Liver (tissue), 9 donors: Measurements from ENCODE around the gene ST8SIA6. TPM values are rescaled to one million over a fixed set of nuclear protein-coding genes. Genes with fewer than 3 reads are reported as not detected.

Experiments
- DNase-seq: peaks from one replicate; pipeline ENCODE4 v3.0.0-alpha.2; 2017; ENCODE audit warnings: low spot score
- H3K27ac ChIP-seq, 2 donors: one replicate each; pipeline ENCODE4 v1.7.0; 2013; ENCODE audit warnings: inconsistent platforms in 2 of 2, low read length in 2 of 2, control low read depth in 1 of 2, low read depth in 1 of 2, mild to moderate bottlenecking in 1 of 2
- H3K27me3 ChIP-seq, 4 donors: one replicate each; pipeline versions ENCODE4 v1.6.1 to v1.7.0; 2013; ENCODE audit warnings: low read length in 3 of 4, inconsistent platforms in 1 of 4, mild to moderate bottlenecking in 1 of 4, moderate library complexity in 1 of 4; ENCODE audit not compliant: control insufficient read depth in 4 of 4, insufficient read depth in 4 of 4
- H3K36me3 ChIP-seq, 4 donors: one replicate each; pipeline versions ENCODE4 v1.6.1 to v1.7.0; 2013; ENCODE audit warnings: low read length in 3 of 4, mild to moderate bottlenecking in 3 of 4, low read depth in 1 of 4, moderate library complexity in 1 of 4; ENCODE audit not compliant: control insufficient read depth in 4 of 4, insufficient read depth in 3 of 4
- H3K4me1 ChIP-seq, 4 donors: one replicate each; pipeline versions ENCODE4 v1.6.1 to v1.7.0; 2013; ENCODE audit warnings: low read length in 3 of 4, mild to moderate bottlenecking in 3 of 4, moderate library complexity in 1 of 4; ENCODE audit not compliant: control insufficient read depth in 4 of 4, insufficient read depth in 4 of 4
- H3K4me3 ChIP-seq, 3 donors: one replicate each; pipeline versions ENCODE4 v1.6.1 to v1.7.0; 2013; ENCODE audit warnings: low read length in 3 of 3, control low read depth in 1 of 3, low read depth in 1 of 3, mild to moderate bottlenecking in 1 of 3
- H3K9ac ChIP-seq, 2 donors: one replicate each; pipeline ENCODE4 v1.7.0; 2013; ENCODE audit warnings: low read length in 2 of 2, mild to moderate bottlenecking in 2 of 2, moderate library complexity in 2 of 2, control low read depth in 1 of 2, low read depth in 1 of 2
- H3K9me3 ChIP-seq, 4 donors: one replicate each; pipeline versions ENCODE4 v1.6.1 to v1.7.0; 2013; ENCODE audit warnings: low read length in 3 of 4; ENCODE audit not compliant: control insufficient read depth in 4 of 4
- EGR1 ChIP-seq, 2 donors: IDR thresholded peaks; 2 replicates each; pipeline ENCODE4 v1.6.1; 2016 to 2018; ENCODE audit warnings: antibody characterized with exemption in 2 of 2, low read depth in 2 of 2
- FOXA1 ChIP-seq: IDR thresholded peaks from 2 replicates; pipeline ENCODE4 v1.6.1; 2016; ENCODE audit warnings: antibody characterized with exemption
- FOXA2 ChIP-seq: IDR thresholded peaks from 2 replicates; pipeline ENCODE4 v1.6.1; 2016; ENCODE audit warnings: antibody characterized with exemption
- GABPA ChIP-seq, 2 donors: IDR thresholded peaks in 1 of 2; conservative IDR thresholded peaks in 1 of 2; 2 replicates each; pipeline ENCODE4 v1.6.1; 2016; ENCODE audit warnings: antibody characterized with exemption in 2 of 2, mild to moderate bottlenecking in 1 of 2, moderate library complexity in 1 of 2
- HNF4A ChIP-seq, 2 donors: conservative IDR thresholded peaks; 2 replicates each; pipeline ENCODE4 v1.6.1; 2016; ENCODE audit warnings: antibody characterized with exemption in 2 of 2, mild to moderate bottlenecking in 2 of 2
- HNF4G ChIP-seq: IDR thresholded peaks from 2 replicates; pipeline ENCODE4 v1.6.1; 2016; ENCODE audit warnings: antibody characterized with exemption
- JUND ChIP-seq, 2 donors: IDR thresholded peaks; 2 replicates each; pipeline ENCODE4 v1.6.1; 2016; ENCODE audit warnings: antibody characterized with exemption in 2 of 2
- NR2F2 ChIP-seq: IDR thresholded peaks from 2 replicates; pipeline ENCODE4 v1.6.1; 2016; ENCODE audit warnings: antibody characterized with exemption
- RAD21 ChIP-seq, 2 donors: IDR thresholded peaks; 2 replicates each; pipeline ENCODE4 v1.6.1; 2016; ENCODE audit warnings: antibody characterized with exemption in 2 of 2, mild to moderate bottlenecking in 2 of 2
- RXRA ChIP-seq, 2 donors: IDR thresholded peaks; 2 replicates each; pipeline ENCODE4 v1.6.1; 2017 to 2018; ENCODE audit warnings: antibody characterized with exemption in 2 of 2, mild to moderate bottlenecking in 1 of 2
- SP1 ChIP-seq: IDR thresholded peaks from 2 replicates; pipeline ENCODE4 v1.6.1; 2018; ENCODE audit warnings: antibody characterized with exemption, mild to moderate bottlenecking
- TAF1 ChIP-seq: conservative IDR thresholded peaks from 2 replicates; pipeline ENCODE4 v1.6.1; 2016; ENCODE audit warnings: antibody characterized with exemption, mild to moderate bottlenecking
- YY1 ChIP-seq: IDR thresholded peaks from 2 replicates; pipeline ENCODE4 v1.6.1; 2016; ENCODE audit warnings: antibody characterized with exemption, mild to moderate bottlenecking
- WGBS: extraction: QIAGEN DNeasy Blood & Tissue Kit; methylation state at CpG from one replicate; pipeline ENCODE4 v1.1.7; 2013; 5-methylcytosine and 5-hydroxymethylcytosine counted together
- polyA plus RNA-seq, 2 donors: library from polyadenylated mRNA; stranded (reverse) in 1 of 2; unstranded in 1 of 2; fragments of 200-250 nt in 1 of 2; fragments of >200 nt in 1 of 2; fragmentation: Nextera tagmentation in 1 of 2; extraction: Ambion mirVana in 1 of 2; gene quantifications; one replicate each; pipeline versions ENCODE4 v1.2.1 to v1.2.3, GENCODE V29; 2013 to 2015
- total RNA-seq, 2 donors: library from RNA; depleted of rRNA; stranded (reverse); fragments of >200 nt; gene quantifications; one replicate each; pipeline ENCODE4 v1.2.3, GENCODE V29; 2014
- TF ChIP-seq, protein P1 (sequence below): fragments of 150-350 bp; IDR thresholded peaks from 2 replicates; pipeline ENCODE4 v1.5.1; 2017; ENCODE audit warnings: improper control_type of control experiment, low read depth, low read length; ENCODE audit not compliant: missing input control
- TF ChIP-seq, protein P2 (sequence below): IDR thresholded peaks from 2 replicates; pipeline ENCODE4 v1.6.1; 2016; ENCODE audit warnings: antibody characterized with exemption
- TF ChIP-seq, protein P3 (sequence below): IDR thresholded peaks from 2 replicates; pipeline ENCODE4 v1.6.1; 2016; ENCODE audit warnings: antibody characterized with exemption, mild to moderate bottlenecking
- TF ChIP-seq, protein P4 (sequence below): IDR thresholded peaks from 2 replicates; pipeline ENCODE4 v1.6.1; 2016; ENCODE audit warnings: antibody characterized with exemption
- TF ChIP-seq, protein P5 (sequence below): IDR thresholded peaks from 2 replicates; pipeline ENCODE4 v1.6.1; 2016; ENCODE audit warnings: antibody characterized with exemption
- donor health status: healthy.
- donor health status: healthy.
- donor health status: healthy.
- donor health status: healthy.
- donor health status: healthy.

The ST8SIA6 gene
- total and polyA plus RNA-seq, 4 donors: 0.53 to 5.8 (median 1.0) TPM

DNA sequence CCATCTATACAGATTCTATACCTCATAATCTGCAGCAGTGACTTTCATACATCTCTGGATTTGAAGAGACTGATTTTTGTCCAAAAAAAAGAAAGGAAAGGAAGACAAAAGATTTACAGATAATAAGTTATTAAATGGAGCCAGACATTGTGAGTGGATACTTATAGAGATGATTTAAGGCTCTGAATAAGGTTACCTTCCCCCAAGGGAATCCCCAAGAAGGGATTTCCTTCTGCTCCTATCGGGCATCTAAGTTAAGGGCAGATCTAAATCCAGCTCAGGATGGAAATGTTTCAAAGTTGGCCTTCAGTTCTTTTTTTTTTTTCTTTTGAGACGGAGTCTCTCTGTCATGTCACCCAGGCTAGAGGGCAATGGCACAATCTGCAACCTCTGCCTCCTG lies 97.6 kb downstream of the ST8SIA6 start:
- no peaks in the 10 kb centered on the region for H3K36me3 ChIP-seq
- H3K9ac ChIP-seq: no peak overlapping the region
- WGBS: 76% methylated on average over 2 of the region's 2 CpGs
- no peak overlapping the region for H3K4me3 ChIP-seq
- no peaks in the 10 kb centered on the region for H3K27me3 ChIP-seq
- H3K4me1 ChIP-seq: no peaks in the 10 kb centered on the region
- H3K9me3 ChIP-seq: no peaks in the 10 kb centered on the region
- H3K27ac ChIP-seq: no peak overlapping the region
- DNase-seq: no peak
- TF ChIP-seq TAF1 (no peak), RXRA (IDR thresholded peaks at IDR 0.05) (no peak), FOXA1 (no peak), EGR1 (IDR thresholded peaks at IDR 0.05; ENCODE audit: low read depth in 2 of 2) (no peak), HNF4A (conservative IDR thresholded peaks at IDR 0.05) (no peak), GABPA (IDR thresholded peaks at IDR 0.05 in 1 of 2, conservative IDR thresholded peaks at IDR 0.05 in 1 of 2) (no peak), SP1 (no peak), YY1 (no peak), HNF4G (no peak), JUND (IDR thresholded peaks at IDR 0.05) (no peak), FOXA2 (no peak), NR2F2 (no peak), RAD21 (IDR thresholded peaks at IDR 0.05) (no peak)
- TF ChIP-seq, protein P1, sequence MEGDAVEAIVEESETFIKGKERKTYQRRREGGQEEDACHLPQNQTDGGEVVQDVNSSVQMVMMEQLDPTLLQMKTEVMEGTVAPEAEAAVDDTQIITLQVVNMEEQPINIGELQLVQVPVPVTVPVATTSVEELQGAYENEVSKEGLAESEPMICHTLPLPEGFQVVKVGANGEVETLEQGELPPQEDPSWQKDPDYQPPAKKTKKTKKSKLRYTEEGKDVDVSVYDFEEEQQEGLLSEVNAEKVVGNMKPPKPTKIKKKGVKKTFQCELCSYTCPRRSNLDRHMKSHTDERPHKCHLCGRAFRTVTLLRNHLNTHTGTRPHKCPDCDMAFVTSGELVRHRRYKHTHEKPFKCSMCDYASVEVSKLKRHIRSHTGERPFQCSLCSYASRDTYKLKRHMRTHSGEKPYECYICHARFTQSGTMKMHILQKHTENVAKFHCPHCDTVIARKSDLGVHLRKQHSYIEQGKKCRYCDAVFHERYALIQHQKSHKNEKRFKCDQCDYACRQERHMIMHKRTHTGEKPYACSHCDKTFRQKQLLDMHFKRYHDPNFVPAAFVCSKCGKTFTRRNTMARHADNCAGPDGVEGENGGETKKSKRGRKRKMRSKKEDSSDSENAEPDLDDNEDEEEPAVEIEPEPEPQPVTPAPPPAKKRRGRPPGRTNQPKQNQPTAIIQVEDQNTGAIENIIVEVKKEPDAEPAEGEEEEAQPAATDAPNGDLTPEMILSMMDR: no peak
- TF ChIP-seq, protein P2, sequence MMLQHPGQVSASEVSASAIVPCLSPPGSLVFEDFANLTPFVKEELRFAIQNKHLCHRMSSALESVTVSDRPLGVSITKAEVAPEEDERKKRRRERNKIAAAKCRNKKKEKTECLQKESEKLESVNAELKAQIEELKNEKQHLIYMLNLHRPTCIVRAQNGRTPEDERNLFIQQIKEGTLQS: no peak
- TF ChIP-seq, protein P3, sequence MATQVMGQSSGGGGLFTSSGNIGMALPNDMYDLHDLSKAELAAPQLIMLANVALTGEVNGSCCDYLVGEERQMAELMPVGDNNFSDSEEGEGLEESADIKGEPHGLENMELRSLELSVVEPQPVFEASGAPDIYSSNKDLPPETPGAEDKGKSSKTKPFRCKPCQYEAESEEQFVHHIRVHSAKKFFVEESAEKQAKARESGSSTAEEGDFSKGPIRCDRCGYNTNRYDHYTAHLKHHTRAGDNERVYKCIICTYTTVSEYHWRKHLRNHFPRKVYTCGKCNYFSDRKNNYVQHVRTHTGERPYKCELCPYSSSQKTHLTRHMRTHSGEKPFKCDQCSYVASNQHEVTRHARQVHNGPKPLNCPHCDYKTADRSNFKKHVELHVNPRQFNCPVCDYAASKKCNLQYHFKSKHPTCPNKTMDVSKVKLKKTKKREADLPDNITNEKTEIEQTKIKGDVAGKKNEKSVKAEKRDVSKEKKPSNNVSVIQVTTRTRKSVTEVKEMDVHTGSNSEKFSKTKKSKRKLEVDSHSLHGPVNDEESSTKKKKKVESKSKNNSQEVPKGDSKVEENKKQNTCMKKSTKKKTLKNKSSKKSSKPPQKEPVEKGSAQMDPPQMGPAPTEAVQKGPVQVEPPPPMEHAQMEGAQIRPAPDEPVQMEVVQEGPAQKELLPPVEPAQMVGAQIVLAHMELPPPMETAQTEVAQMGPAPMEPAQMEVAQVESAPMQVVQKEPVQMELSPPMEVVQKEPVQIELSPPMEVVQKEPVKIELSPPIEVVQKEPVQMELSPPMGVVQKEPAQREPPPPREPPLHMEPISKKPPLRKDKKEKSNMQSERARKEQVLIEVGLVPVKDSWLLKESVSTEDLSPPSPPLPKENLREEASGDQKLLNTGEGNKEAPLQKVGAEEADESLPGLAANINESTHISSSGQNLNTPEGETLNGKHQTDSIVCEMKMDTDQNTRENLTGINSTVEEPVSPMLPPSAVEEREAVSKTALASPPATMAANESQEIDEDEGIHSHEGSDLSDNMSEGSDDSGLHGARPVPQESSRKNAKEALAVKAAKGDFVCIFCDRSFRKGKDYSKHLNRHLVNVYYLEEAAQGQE: no peak
- TF ChIP-seq, protein P4, sequence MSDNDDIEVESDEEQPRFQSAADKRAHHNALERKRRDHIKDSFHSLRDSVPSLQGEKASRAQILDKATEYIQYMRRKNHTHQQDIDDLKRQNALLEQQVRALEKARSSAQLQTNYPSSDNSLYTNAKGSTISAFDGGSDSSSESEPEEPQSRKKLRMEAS: no peak
- TF ChIP-seq, protein P5, sequence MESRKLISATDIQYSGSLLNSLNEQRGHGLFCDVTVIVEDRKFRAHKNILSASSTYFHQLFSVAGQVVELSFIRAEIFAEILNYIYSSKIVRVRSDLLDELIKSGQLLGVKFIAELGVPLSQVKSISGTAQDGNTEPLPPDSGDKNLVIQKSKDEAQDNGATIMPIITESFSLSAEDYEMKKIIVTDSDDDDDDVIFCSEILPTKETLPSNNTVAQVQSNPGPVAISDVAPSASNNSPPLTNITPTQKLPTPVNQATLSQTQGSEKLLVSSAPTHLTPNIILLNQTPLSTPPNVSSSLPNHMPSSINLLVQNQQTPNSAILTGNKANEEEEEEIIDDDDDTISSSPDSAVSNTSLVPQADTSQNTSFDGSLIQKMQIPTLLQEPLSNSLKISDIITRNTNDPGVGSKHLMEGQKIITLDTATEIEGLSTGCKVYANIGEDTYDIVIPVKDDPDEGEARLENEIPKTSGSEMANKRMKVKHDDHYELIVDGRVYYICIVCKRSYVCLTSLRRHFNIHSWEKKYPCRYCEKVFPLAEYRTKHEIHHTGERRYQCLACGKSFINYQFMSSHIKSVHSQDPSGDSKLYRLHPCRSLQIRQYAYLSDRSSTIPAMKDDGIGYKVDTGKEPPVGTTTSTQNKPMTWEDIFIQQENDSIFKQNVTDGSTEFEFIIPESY: no peak
